Spleen (tissue), 11 donors: ENCODE data around the gene RNF150. TPM values are rescaled to one million over a fixed set of nuclear protein-coding genes. Genes with fewer than 3 reads are reported as not detected.

Experiments used
- DNase-seq: peaks from one replicate; pipeline ENCODE4 v3.0.0-alpha.2; 2020
- H3K27ac ChIP-seq, 8 donors: fragments of 200-600 bp; sonication (generic) in 7 of 8; 1 replicate in 4 of 8; 2 replicates in 4 of 8; pipeline versions ENCODE4 v1.5.0 to v1.8.0; 2016 to 2021; ENCODE audit warnings: inconsistent platforms in 4 of 8, mild to moderate bottlenecking in 4 of 8, moderate library complexity in 1 of 8
- H3K27me3 ChIP-seq, 7 donors: fragments of 200-600 bp; sonication (generic) in 6 of 7; replicated peaks in 1 of 7; 1 replicate in 4 of 7; 2 replicates in 3 of 7; pipeline versions ENCODE4 v1.5.0 to v1.8.0; 2016 to 2021; ENCODE audit warnings: inconsistent platforms in 3 of 7, mild to moderate bottlenecking in 1 of 7
- H3K36me3 ChIP-seq, 6 donors: fragments of 200-600 bp; sonication (generic) in 5 of 6; 1 replicate in 4 of 6; 2 replicates in 2 of 6; pipeline versions ENCODE4 v1.5.0 to v1.8.0; 2016 to 2021; ENCODE audit warnings: inconsistent platforms in 2 of 6
- H3K4me1 ChIP-seq, 6 donors: fragments of 200-600 bp; sonication (generic) in 5 of 6; 1 replicate in 3 of 6; 2 replicates in 3 of 6; pipeline versions ENCODE4 v1.5.0 to v1.8.0; 2016 to 2021; ENCODE audit warnings: inconsistent platforms in 3 of 6
- H3K4me3 ChIP-seq, 8 donors: fragments of 200-600 bp; sonication (generic) in 7 of 8; 1 replicate in 4 of 8; 2 replicates in 4 of 8; pipeline versions ENCODE4 v1.5.0 to v1.8.0; 2016 to 2021; ENCODE audit warnings: inconsistent platforms in 4 of 8, mild to moderate bottlenecking in 4 of 8, moderate library complexity in 2 of 8
- H3K9me3 ChIP-seq, 8 donors: fragments of 200-600 bp; sonication (generic) in 7 of 8; 1 replicate in 4 of 8; 2 replicates in 4 of 8; pipeline versions ENCODE4 v1.5.0 to v1.8.0; 2016 to 2021; ENCODE audit warnings: inconsistent platforms in 4 of 8
- CTCF ChIP-seq, 11 experiments: fragments of 200-600 bp in 7 of 11; fragments of 450-650 bp in 4 of 11; sonication (generic) in 4 of 11; IDR thresholded peaks in 8 of 11; conservative IDR thresholded peaks in 3 of 11; 1 replicate in 7 of 11; 2 replicates in 4 of 11; pipeline versions ENCODE4 v1.4.0 to v1.8.0; 2016 to 2021; ENCODE audit warnings: antibody characterized with exemption in 11 of 11, inconsistent platforms in 4 of 11, mild to moderate bottlenecking in 1 of 11
- POLR2A ChIP-seq, 3 donors: fragments of 450-650 bp; IDR thresholded peaks; one replicate each; pipeline ENCODE4 v1.5.1; 2017; ENCODE audit warnings: antibody characterized with exemption in 3 of 3, mild to moderate bottlenecking in 1 of 3
- POLR2AphosphoS5 ChIP-seq, 3 donors: sonication (generic); formaldehyde crosslinking; IDR thresholded peaks; one replicate each; pipeline ENCODE4 v1.5.1; 2017; ENCODE audit warnings: antibody characterized with exemption in 3 of 3
- WGBS, 5 donors: extraction: QIAGEN DNeasy Blood & Tissue Kit in 3 of 5; methylation state at CpG; one replicate each; pipeline versions ENCODE4 v1.1.5 to v1.1.7; 2013 to 2018; 5-methylcytosine and 5-hydroxymethylcytosine counted together
- intact Hi-C: fragments of 100-400 bp; cut with DNase I; formaldehyde crosslinking; loops from one replicate; pipeline ENCODE4 v1.15.0; 2023; ENCODE audit warnings: low total_unique reads
- polyA plus RNA-seq, 3 donors: library from polyadenylated mRNA; stranded (reverse); fragments of 200-250 nt; gene quantifications; one replicate each; pipeline ENCODE4 v1.2.1, GENCODE V29; 2013
- total RNA-seq, 7 donors: library from RNA; depleted of rRNA in 3 of 7; stranded (reverse); fragments of >200 nt in 3 of 7; fragmentation: NEBNext Ultra II Directional in 4 of 7; extraction: Animal tissue kit (Norgen Biotek cat#: 25700) in 4 of 7; gene quantifications; one replicate each; pipeline versions ENCODE4 v1.1.0 to v1.2.1, GENCODE V29; 2016 to 2021
- donor health status: healthy with polysubstance abuse.
- donor health status: DM: no; HTN: no; CAD: no; lungs with moderate emphysema.
- donor health status: DM: no; HTN: no; CAD: no.
- donor health status: Bipolar disorder and iron deficiency.
- donor health status: healthy.
- donor health status: DM: no; HTN: no; CAD: no.
- donor health status: DM: yes; HTN: yes; CAD: no.

RNF150 gene
- total and polyA plus RNA-seq, 10 donors, result 1.2 to 42.1 (median 19.2) TPM

- 38 to 64% (median 44%) methylated on average over 4 of the region's 4 CpGs for WGBS, 5 donors
- H3K36me3 ChIP-seq, result no peaks in the 10 kb centered on the region
- no peak for DNase-seq
- peaks cover 0 to 20% (median 0%) of the 10 kb centered on the region in 6 donors for H3K4me1 ChIP-seq
- TF ChIP-seq POLR2AphosphoS5 (IDR thresholded peaks at IDR 0.05), result no peak
- no peak for TF ChIP-seq CTCF (IDR thresholded peaks at IDR 0.05 in 8 of 11, conservative IDR thresholded peaks at IDR 0.05 in 3 of 11)
- TF ChIP-seq POLR2A (IDR thresholded peaks at IDR 0.05), result no peak
- H3K27me3 ChIP-seq, result no peaks in the 10 kb centered on the region
- H3K4me3 ChIP-seq, result no peak overlapping the region
- H3K9me3 ChIP-seq, result no peaks in the 10 kb centered on the region
- H3K27ac ChIP-seq, result no peak overlapping the region
- intact Hi-C loops, result no loop called here
These were observed 130.9 kb downstream of the RNF150 start for GRCh38 chr4:141002323-141002805.

- Histone ChIP-seq H3K4me3 (no peak overlapping the region), H3K36me3 (no peaks in the 10 kb centered on the region), H3K9me3 (no peaks in the 10 kb centered on the region), H3K4me1 (peaks cover 0 to 25% (median 0%) of the 10 kb centered on the region in 6 donors), H3K27me3 (no peaks in the 10 kb centered on the region), H3K27ac (peak overlapping the region in 1 of 8 donors; percentile 0)
- DNase-seq, result no peak
- TF ChIP-seq CTCF (IDR thresholded peaks at IDR 0.05 in 8 of 11, conservative IDR thresholded peaks at IDR 0.05 in 3 of 11) (no peak), POLR2AphosphoS5 (IDR thresholded peaks at IDR 0.05) (no peak), POLR2A (IDR thresholded peaks at IDR 0.05) (no peak)
- intact Hi-C loops, result no loop called here
These were observed 136.5 kb downstream of the RNF150 start for GRCh38 chr4:140996766-140997165.

- H3K27me3 ChIP-seq, result no peaks in the 10 kb centered on the region
- H3K27ac ChIP-seq, result peak overlapping the region in 1 of 8 donors; percentile 3
- peaks cover 0 to 25% (median 0%) of the 10 kb centered on the region in 6 donors for H3K4me1 ChIP-seq
- H3K4me3 ChIP-seq, result no peak overlapping the region
- DNase-seq, result no peak
- no peaks in the 10 kb centered on the region for H3K36me3 ChIP-seq
- intact Hi-C loops, result no loop called here
- TF ChIP-seq POLR2AphosphoS5 (IDR thresholded peaks at IDR 0.05) (no peak), POLR2A (IDR thresholded peaks at IDR 0.05) (no peak)
- no peaks in the 10 kb centered on the region for H3K9me3 ChIP-seq
- 64 to 88% (median 80%) methylated on average over 1 of the region's 1 CpG for WGBS, 5 donors
These were observed 138.2 kb downstream of the RNF150 start for GRCh38 chr4:140995058-140995457.

- WGBS, 5 donors, result 52 to 82% (median 61%) methylated on average over 1 of the region's 1 CpG
- Histone ChIP-seq H3K27ac (peak overlapping the region in 4 of 8 donors; percentile 1 to 46 (median 26)), H3K4me3 (no peak overlapping the region), H3K4me1 (peaks cover 0 to 25% (median 0%) of the 10 kb centered on the region in 6 donors), H3K36me3 (no peaks in the 10 kb centered on the region), H3K9me3 (no peaks in the 10 kb centered on the region), H3K27me3 (no peaks in the 10 kb centered on the region)
- TF ChIP-seq POLR2A (IDR thresholded peaks at IDR 0.05) (no peak), POLR2AphosphoS5 (IDR thresholded peaks at IDR 0.05) (no peak), CTCF (IDR thresholded peaks at IDR 0.05 in 8 of 11, conservative IDR thresholded peaks at IDR 0.05 in 3 of 11) (no peak)
- DNase-seq, result no peak
- intact Hi-C loops, result no loop called here
These were observed 139.3 kb downstream of the RNF150 start for GRCh38 chr4:140994015-140994414.
